Hepatocyte (in vitro differentiated cells): Measurements from ENCODE around the gene FADD. TPM values are rescaled to one million over a fixed set of nuclear protein-coding genes. Genes with fewer than 3 reads are reported as not detected.

ENCODE experiments used
- DNase-seq: peaks from one replicate; pipeline ENCODE4 v3.0.0-alpha.2; 2016; ENCODE audit warnings: low spot score
- H2AFZ ChIP-seq: fragments of 200-600 bp; sonication (generic); 2 replicates; pipeline ENCODE4 v1.6.0; 2016; ENCODE audit warnings: antibody characterized with exemption, mild to moderate bottlenecking
- H3K27ac ChIP-seq: fragments of 200-600 bp; sonication (generic); 2 replicates; pipeline ENCODE4 v1.5.1; 2016; ENCODE audit warnings: mild to moderate bottlenecking
- H3K27me3 ChIP-seq: fragments of 200-600 bp; sonication (generic); 2 replicates; pipeline ENCODE4 v1.6.1; 2016
- H3K36me3 ChIP-seq: fragments of 200-600 bp; sonication (generic); replicated peaks from 2 replicates; pipeline ENCODE4 v1.5.1; 2016; ENCODE audit warnings: low read depth; ENCODE audit not compliant: insufficient read depth
- H3K4me1 ChIP-seq: fragments of 200-600 bp; sonication (generic); 2 replicates; pipeline ENCODE4 v1.5.1; 2016; ENCODE audit warnings: mild to moderate bottlenecking, moderate library complexity; ENCODE audit not compliant: insufficient read depth
- H3K4me2 ChIP-seq: fragments of 200-600 bp; sonication (generic); 2 replicates; pipeline ENCODE4 v1.6.0; 2016
- H3K4me3 ChIP-seq: fragments of 200-600 bp; sonication (generic); 2 replicates; pipeline ENCODE4 v1.5.1; 2016; ENCODE audit warnings: mild to moderate bottlenecking
- H3K79me2 ChIP-seq: fragments of 200-600 bp; sonication (generic); 2 replicates; pipeline ENCODE4 v1.6.0; 2017; ENCODE audit warnings: mild to moderate bottlenecking
- H3K9me2 ChIP-seq: fragments of 200-600 bp; sonication (generic); replicated peaks from 2 replicates; pipeline ENCODE4 v1.6.0; 2017; ENCODE audit warnings: mild to moderate bottlenecking; ENCODE audit not compliant: insufficient read depth
- H3K9me3 ChIP-seq: fragments of 200-600 bp; sonication (generic); 2 replicates; pipeline ENCODE4 v1.5.1; 2016; ENCODE audit warnings: low read depth, mild to moderate bottlenecking
- H4K20me1 ChIP-seq: fragments of 200-600 bp; sonication (generic); 2 replicates; pipeline ENCODE4 v1.6.0; 2016; ENCODE audit warnings: mild to moderate bottlenecking; ENCODE audit not compliant: insufficient read depth, poor library complexity, severe bottlenecking
- EZH2 ChIP-seq: fragments of 200-600 bp; sonication (generic); IDR thresholded peaks from 2 replicates; pipeline ENCODE4 v1.6.1; 2016; ENCODE audit warnings: antibody characterized with exemption, mild to moderate bottlenecking, borderline replicate concordance
- EZH2phosphoT487 ChIP-seq: fragments of 200-600 bp; sonication (generic); IDR thresholded peaks from one replicate; pipeline ENCODE4 v1.6.1; 2018; ENCODE audit warnings: antibody characterized with exemption, mild to moderate bottlenecking, low read depth, moderate library complexity; ENCODE audit not compliant: unreplicated experiment, severe bottlenecking
- WGBS: methylation state at CpG from one replicate; pipeline ENCODE4 v1.1.6; 2016; ENCODE audit warnings: low lambda C conversion rate; ENCODE audit errors: missing lambda C conversion rate; 5-methylcytosine and 5-hydroxymethylcytosine counted together
- polyA plus RNA-seq: library from polyadenylated mRNA; unstranded; fragments of >200 nt; fragmentation: Nextera tagmentation; extraction: Ambion mirVana; gene quantifications from 2 replicates; pipeline ENCODE4 v1.2.1, GENCODE V29; 2016
- total RNA-seq: library from RNA; depleted of rRNA; stranded (reverse); fragments of >200 nt; gene quantifications from 2 replicates; pipeline ENCODE4 v1.2.3, GENCODE V29; 2014
- TF ChIP-seq, protein P1 (sequence below): fragments of 200-600 bp; sonication (generic); IDR thresholded peaks from 2 replicates; pipeline ENCODE4 v1.5.1; 2016; ENCODE audit warnings: antibody characterized with exemption, mild to moderate bottlenecking; ENCODE audit not compliant: poor library complexity

The FADD gene
- total and polyA plus RNA-seq, 2 experiments from 2014 or later, result 29.6 to 36.1 TPM

DNA sequence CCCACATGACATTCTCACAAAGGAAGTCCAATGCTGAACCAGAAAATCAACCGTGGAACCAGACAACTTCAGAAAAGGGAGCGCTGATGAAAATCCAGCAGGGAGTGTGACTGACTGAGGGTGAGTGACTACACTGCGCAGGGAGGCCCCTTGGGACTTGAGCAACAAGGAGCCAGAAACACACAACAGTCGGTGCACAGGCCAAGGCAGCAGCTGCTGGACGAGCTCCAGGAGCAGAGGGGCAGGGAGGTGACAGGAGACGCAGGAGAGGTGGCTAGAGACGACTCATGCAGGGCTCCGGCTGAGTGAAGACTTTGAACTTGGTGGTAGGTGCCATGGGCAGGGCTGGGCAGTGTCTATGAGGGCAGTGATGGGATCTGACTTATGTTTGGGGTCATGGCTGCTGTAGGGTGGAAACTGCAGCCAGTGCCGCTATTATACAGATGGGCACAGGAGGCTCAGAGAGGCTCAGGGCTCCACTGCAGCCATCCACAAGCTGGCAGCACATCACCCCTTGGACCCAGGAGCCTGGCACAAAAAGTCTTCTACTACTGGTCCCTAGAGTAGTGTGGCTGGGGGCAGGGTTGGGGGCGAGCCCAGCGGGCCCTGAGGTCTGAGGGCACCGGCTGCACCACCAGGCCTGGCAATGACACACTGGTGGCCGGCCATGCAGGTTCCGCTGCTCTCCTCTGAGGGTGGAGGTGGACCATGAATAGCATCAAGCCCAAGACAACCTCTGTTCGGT is 10.3 kb upstream of the FADD start:
- Histone ChIP-seq H4K20me1 (no peaks in the 10 kb centered on the region), H3K79me2 (no peaks in the 10 kb centered on the region), H3K4me3 (no peak overlapping the region), H3K9me2 (no peaks in the 10 kb centered on the region), H3K27ac (no peak overlapping the region), H3K9me3 (no peaks in the 10 kb centered on the region), H3K27me3 (no peaks in the 10 kb centered on the region), H3K4me2 (no peak overlapping the region), H2AFZ (no peak overlapping the region), H3K36me3 (no peaks in the 10 kb centered on the region), H3K4me1 (no peaks in the 10 kb centered on the region)
- DNase-seq, result no peak
- TF ChIP-seq EZH2, result no peak
- TF ChIP-seq EZH2phosphoT487, result no peak
- TF ChIP-seq, protein P1, sequence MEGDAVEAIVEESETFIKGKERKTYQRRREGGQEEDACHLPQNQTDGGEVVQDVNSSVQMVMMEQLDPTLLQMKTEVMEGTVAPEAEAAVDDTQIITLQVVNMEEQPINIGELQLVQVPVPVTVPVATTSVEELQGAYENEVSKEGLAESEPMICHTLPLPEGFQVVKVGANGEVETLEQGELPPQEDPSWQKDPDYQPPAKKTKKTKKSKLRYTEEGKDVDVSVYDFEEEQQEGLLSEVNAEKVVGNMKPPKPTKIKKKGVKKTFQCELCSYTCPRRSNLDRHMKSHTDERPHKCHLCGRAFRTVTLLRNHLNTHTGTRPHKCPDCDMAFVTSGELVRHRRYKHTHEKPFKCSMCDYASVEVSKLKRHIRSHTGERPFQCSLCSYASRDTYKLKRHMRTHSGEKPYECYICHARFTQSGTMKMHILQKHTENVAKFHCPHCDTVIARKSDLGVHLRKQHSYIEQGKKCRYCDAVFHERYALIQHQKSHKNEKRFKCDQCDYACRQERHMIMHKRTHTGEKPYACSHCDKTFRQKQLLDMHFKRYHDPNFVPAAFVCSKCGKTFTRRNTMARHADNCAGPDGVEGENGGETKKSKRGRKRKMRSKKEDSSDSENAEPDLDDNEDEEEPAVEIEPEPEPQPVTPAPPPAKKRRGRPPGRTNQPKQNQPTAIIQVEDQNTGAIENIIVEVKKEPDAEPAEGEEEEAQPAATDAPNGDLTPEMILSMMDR, result no peak
- WGBS, result 80% methylated on average over 15 of the region's 15 CpGs

DNA sequence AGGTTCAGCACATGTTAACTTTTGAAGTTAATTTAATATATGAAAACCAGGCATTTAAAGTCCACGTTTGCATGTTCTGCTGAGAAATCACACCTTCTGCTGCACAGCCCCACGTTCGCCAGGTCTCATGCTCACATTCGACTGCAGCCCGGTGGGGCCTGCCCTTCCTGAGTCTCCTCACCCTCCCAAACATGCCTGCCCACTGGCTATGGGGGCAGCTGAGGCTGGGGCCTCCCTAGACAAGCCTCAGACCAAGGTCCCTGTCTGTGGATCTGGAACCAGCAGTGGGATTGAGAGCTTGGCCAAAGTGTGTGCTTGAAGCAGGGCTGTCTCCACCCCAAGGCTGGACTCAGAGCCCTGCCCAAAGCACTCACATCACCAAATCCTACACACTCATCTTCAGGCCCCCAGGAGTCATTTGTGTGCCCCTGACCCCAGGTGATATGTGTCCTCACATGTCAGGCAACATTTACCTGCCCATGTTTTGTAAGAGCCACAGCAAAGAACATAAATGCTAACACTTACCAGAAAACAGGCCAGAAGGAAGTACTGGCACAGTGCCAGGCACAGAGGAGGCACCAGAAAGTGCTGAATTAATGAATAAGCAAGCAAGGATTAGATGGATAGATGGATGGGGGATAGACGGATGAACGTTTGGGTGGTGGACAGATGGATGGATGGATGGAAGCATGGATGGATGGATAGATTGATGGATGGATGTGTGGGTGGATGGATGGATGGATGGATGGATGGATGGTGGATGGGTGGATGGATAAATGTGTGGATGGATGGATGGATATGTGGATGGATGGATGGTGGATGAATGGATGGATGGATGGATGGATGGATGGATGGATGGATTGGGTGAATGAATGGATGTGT is 9.4 kb upstream of the FADD start:
- no peaks in the 10 kb centered on the region for H3K4me1 ChIP-seq

DNA sequence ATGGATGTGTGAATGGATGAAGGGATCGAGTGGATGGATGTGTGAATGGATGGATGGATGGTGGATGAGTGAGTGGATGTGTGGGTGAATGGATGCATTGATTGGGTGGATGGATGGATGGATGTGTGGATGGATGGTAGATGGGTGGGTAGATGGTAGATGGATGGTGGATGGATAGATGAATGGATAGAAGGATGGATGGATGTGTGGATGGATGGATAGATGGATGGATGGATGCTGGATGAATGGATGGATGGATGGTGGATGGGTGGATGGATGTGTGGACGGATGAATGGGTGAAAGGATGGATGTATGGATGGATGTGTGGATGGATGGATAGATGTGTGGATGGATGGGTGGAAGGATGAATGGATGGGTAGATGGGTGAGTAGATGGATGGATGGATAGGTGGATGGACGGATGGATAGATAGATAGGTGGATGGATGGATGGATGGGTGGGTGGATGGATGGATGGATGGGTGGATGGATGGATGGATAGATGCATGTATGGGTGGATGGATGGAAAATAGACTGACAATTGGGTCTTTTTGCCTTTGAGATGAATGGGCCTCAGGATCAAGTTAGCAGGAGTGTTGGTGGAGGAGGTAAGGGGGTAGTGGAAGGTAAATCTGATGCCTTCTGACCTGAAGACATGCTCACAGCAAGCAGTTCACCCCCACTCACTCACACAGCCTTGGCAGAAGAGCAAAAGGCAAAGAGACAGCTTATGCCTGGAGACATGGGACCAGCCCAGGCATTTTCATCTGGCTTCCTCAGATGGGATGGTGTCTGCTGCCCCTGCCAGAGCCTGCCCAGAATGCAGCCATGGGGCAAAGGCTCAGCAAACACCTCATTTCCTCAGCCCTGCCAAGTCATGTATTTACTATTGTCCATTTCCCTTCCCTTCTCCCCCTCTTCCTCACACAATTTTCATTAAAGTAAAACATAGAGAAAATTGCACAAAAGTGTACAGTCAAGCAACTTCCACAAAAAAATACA is 8.0 kb upstream of the FADD start:
- no peaks in the 10 kb centered on the region for H3K27me3 ChIP-seq
- no peak overlapping the region for H3K4me3 ChIP-seq
- WGBS, result 71% methylated on average over 3 of the region's 3 CpGs
- no peak overlapping the region for H2AFZ ChIP-seq
- DNase-seq, result no peak
- no peaks in the 10 kb centered on the region for H3K4me1 ChIP-seq
- no peaks in the 10 kb centered on the region for H3K36me3 ChIP-seq
- no peak overlapping the region for H3K4me2 ChIP-seq
- H3K27ac ChIP-seq, result no peak overlapping the region
- TF ChIP-seq EZH2 (no peak), EZH2phosphoT487 (no peak)
- TF ChIP-seq, protein P1, result no peak
- no peaks in the 10 kb centered on the region for H3K79me2 ChIP-seq
- H3K9me3 ChIP-seq, result no peaks in the 10 kb centered on the region
- H3K9me2 ChIP-seq, result no peaks in the 10 kb centered on the region
- no peaks in the 10 kb centered on the region for H4K20me1 ChIP-seq

More for the DNA sequence above, 9.4 kb upstream of the FADD start:
- H3K79me2 ChIP-seq, result no peaks in the 10 kb centered on the region
- TF ChIP-seq, protein P1, result no peak
- TF ChIP-seq EZH2phosphoT487 (no peak), EZH2 (no peak)
- no peak overlapping the region for H2AFZ ChIP-seq
- no peaks in the 10 kb centered on the region for H3K36me3 ChIP-seq
- no peak for DNase-seq
- H3K4me2 ChIP-seq, result no peak overlapping the region
- H3K9me3 ChIP-seq, result no peaks in the 10 kb centered on the region
- H3K9me2 ChIP-seq, result no peaks in the 10 kb centered on the region
- no peak overlapping the region for H3K27ac ChIP-seq
- no peak overlapping the region for H3K4me3 ChIP-seq
- H4K20me1 ChIP-seq, result no peaks in the 10 kb centered on the region
- 86% methylated on average over 7 of the region's 7 CpGs for WGBS
- H3K27me3 ChIP-seq, result no peaks in the 10 kb centered on the region
